Lower leg skin (tissue), 4 donors: ENCODE measurements around the gene DRD4. TPM values are rescaled to one million over a fixed set of nuclear protein-coding genes. Genes with fewer than 3 reads are reported as not detected.

Experiments
- DNase-seq, 2 donors: peaks; one replicate each; pipeline ENCODE4 v3.0.0-alpha.2; 2019; ENCODE audit warnings: low spot score in 2 of 2
- H3K4me3 ChIP-seq: fragments of 200-600 bp; sonication (generic); 2 replicates; pipeline ENCODE4 v1.5.1; 2017; ENCODE audit warnings: mild to moderate bottlenecking, low read depth; ENCODE audit not compliant: poor library complexity, severe bottlenecking
- CTCF ChIP-seq, 3 donors: fragments of 450-650 bp; IDR thresholded peaks; one replicate each; pipeline ENCODE4 v1.5.1; 2016; ENCODE audit warnings: antibody characterized with exemption in 3 of 3, mild to moderate bottlenecking in 3 of 3, moderate library complexity in 2 of 3
- POLR2A ChIP-seq, 2 donors: fragments of 450-650 bp; IDR thresholded peaks; one replicate each; pipeline ENCODE4 v1.6.1; 2016 to 2017; ENCODE audit warnings: antibody characterized with exemption in 2 of 2, mild to moderate bottlenecking in 1 of 2, moderate library complexity in 1 of 2
- WGBS, 2 donors: methylation state at CpG; one replicate each; pipeline ENCODE4 v1.1.5; 2018; 5-methylcytosine and 5-hydroxymethylcytosine counted together
- intact Hi-C: fragments of 100-400 bp; cut with DNase I; formaldehyde crosslinking; loops from one replicate; pipeline ENCODE4 v1.15.0; 2023; ENCODE audit warnings: low total_unique reads
- total RNA-seq, 4 donors: library from RNA; depleted of rRNA; stranded (reverse); fragments of >200 nt; gene quantifications; one replicate each; pipeline ENCODE4 v1.1.0, GENCODE V29; 2016

Gene DRD4
- total RNA-seq, 4 donors from 2014 or later: 0.23 to 2.0 TPM; not detected in 2

GRCh38 chr11:592501-592900 is 44.6 kb upstream of the DRD4 start:
- WGBS, 2 donors: 94 to 95% methylated on average over 22 of the region's 22 CpGs
- H3K4me3 ChIP-seq: no peak overlapping the region
- no peak for DNase-seq
- TF ChIP-seq CTCF (IDR thresholded peaks at IDR 0.05) (no peak), POLR2A (IDR thresholded peaks at IDR 0.05) (no peak)
- intact Hi-C loops: no loop called here

GRCh38 chr11:592918-593317 is 44.2 kb upstream of the DRD4 start:
- DNase-seq: no peak
- intact Hi-C loops: no loop called here
- 89 to 95% methylated on average over 10 of the region's 10 CpGs for WGBS, 2 donors
- no peak for TF ChIP-seq POLR2A (IDR thresholded peaks at IDR 0.05)
- TF ChIP-seq CTCF (IDR thresholded peaks at IDR 0.05): no peak
- no peak overlapping the region for H3K4me3 ChIP-seq

- intact Hi-C loops: no loop called here
- no peak for TF ChIP-seq CTCF (IDR thresholded peaks at IDR 0.05)
- no peak for TF ChIP-seq POLR2A (IDR thresholded peaks at IDR 0.05)
- no peak overlapping the region for H3K4me3 ChIP-seq
- 94% methylated on average over 21 of the region's 21 CpGs for WGBS, 2 donors
- no peak for DNase-seq
These were observed 43.7 kb upstream of the DRD4 start for GRCh38 chr11:593347-593746.

- WGBS, 2 donors: 88 to 90% methylated on average over 10 of the region's 10 CpGs
These were observed 41.7 kb upstream of the DRD4 start for GRCh38 chr11:595400-595799.

GRCh38 chr11:596374-596773 is 40.7 kb upstream of the DRD4 start:
- H3K4me3 ChIP-seq: no peak overlapping the region
- DNase-seq: no peak
- intact Hi-C loops: no loop called here
- TF ChIP-seq CTCF (IDR thresholded peaks at IDR 0.05): no peak
- TF ChIP-seq POLR2A (IDR thresholded peaks at IDR 0.05): no peak
- WGBS, 2 donors: 87 to 91% methylated on average over 10 of the region's 10 CpGs

More at GRCh38 chr11:595400-595799, 41.7 kb upstream of the DRD4 start:
- no peak for DNase-seq
- intact Hi-C loops: no loop called here
- no peak overlapping the region for H3K4me3 ChIP-seq
- TF ChIP-seq POLR2A (IDR thresholded peaks at IDR 0.05) (no peak), CTCF (IDR thresholded peaks at IDR 0.05) (no peak)

- 83 to 90% methylated on average over 17 of the region's 29 CpGs for WGBS, 2 donors
- intact Hi-C loops: no loop called here
- TF ChIP-seq CTCF (IDR thresholded peaks at IDR 0.05) (no peak), POLR2A (IDR thresholded peaks at IDR 0.05) (no peak)
- H3K4me3 ChIP-seq: no peak overlapping the region
- no peak for DNase-seq
These were observed 39.8 kb upstream of the DRD4 start for GRCh38 chr11:597166-597725.
